H1 (cell line): ENCODE data around the gene TBC1D17. TPM values are rescaled to one million over a fixed set of nuclear protein-coding genes. Genes with fewer than 3 reads are reported as not detected.

Experiments used
- CTCF ChIA-PET: fragments of 300-600 bp; sonication (Branson Sonifier 250); formaldehyde crosslinking; loops from one replicate; lab custom pipeline; 2021; ENCODE audit not compliant: partially characterized antibody; lab: Charles Lee
- POLR2A ChIA-PET: fragments of 300-600 bp; sonication (Branson Sonifier 250); formaldehyde crosslinking; loops from one replicate; lab custom pipeline; 2021; ENCODE audit warnings: inconsistent platforms; ENCODE audit not compliant: partially characterized antibody; lab: Charles Lee
- DNase-seq, 2 experiments: peaks; one replicate each; pipeline versions ENCODE4 v3.0.0 to v3.0.0-alpha.2; 2010 to 2022; ENCODE audit warnings: low spot score in 2 of 2, low read depth in 1 of 2, mixed read lengths in 1 of 2
- FAIRE-seq: peaks from 2 replicates; lab custom pipeline; 2011; peaks lifted over from hg19 to GRCh38; lab: Jason Lieb, UNC
- H2AFZ ChIP-seq: 2 replicates; pipeline ENCODE4 v1.8.1; 2012; ENCODE audit warnings: low read length, inconsistent platforms
- H2AK5ac ChIP-seq: 2 replicates; pipeline ENCODE4 v1.6.1; 2013; ENCODE audit warnings: low read depth, low read length
- H2BK120ac ChIP-seq: replicated peaks from 2 replicates; pipeline ENCODE3; 2013; ENCODE audit warnings: low read depth, low read length, inconsistent platforms
- H2BK12ac ChIP-seq: 2 replicates; pipeline ENCODE4 v1.6.1; 2013; ENCODE audit warnings: low read depth, low read length
- H2BK15ac ChIP-seq: 2 replicates; pipeline ENCODE4 v1.6.1; 2013; ENCODE audit warnings: low read length
- H2BK20ac ChIP-seq: 2 replicates; pipeline ENCODE4 v1.6.1; 2013; ENCODE audit warnings: low read length
- H2BK5ac ChIP-seq: 2 replicates; pipeline ENCODE4 v1.6.1; 2013; ENCODE audit warnings: low read depth, low read length
- H3K14ac ChIP-seq: 2 replicates; pipeline ENCODE4 v1.6.1; 2013; ENCODE audit warnings: inconsistent platforms; ENCODE audit not compliant: insufficient read length
- H3K18ac ChIP-seq: 2 replicates; pipeline ENCODE4 v1.6.1; 2013; ENCODE audit warnings: low read length; ENCODE audit errors: extremely low read depth
- H3K23ac ChIP-seq: 2 replicates; pipeline ENCODE4 v1.6.1; 2013; ENCODE audit warnings: inconsistent platforms; ENCODE audit not compliant: insufficient read length
- H3K23me2 ChIP-seq: 2 replicates; pipeline ENCODE4 v1.6.1; 2013; ENCODE audit warnings: low read depth, low read length
- H3K27ac ChIP-seq: 2 replicates; pipeline ENCODE4 v1.6.1; 2011; ENCODE audit warnings: low read depth, low read length, inconsistent platforms
- H3K27me3 ChIP-seq, 4 experiments: replicated peaks in 1 of 4; 1 replicate in 1 of 4; 2 replicates in 3 of 4; pipeline versions ENCODE4 v1.6.1 to v1.8.1; 2011 to 2013; ENCODE audit warnings: low read length in 3 of 4, mild to moderate bottlenecking in 3 of 4, inconsistent platforms in 2 of 4, mixed read lengths in 2 of 4, moderate library complexity in 1 of 4; ENCODE audit not compliant: control insufficient read depth in 3 of 4, insufficient read depth in 3 of 4; ENCODE audit errors: extremely low read depth in 1 of 4
- H3K36me3 ChIP-seq, 4 experiments: 2 replicates each; pipeline versions ENCODE4 v1.6.1 to v1.8.1; 2011 to 2013; ENCODE audit warnings: mild to moderate bottlenecking in 4 of 4, low read length in 3 of 4, moderate library complexity in 2 of 4, control low read depth in 1 of 4, inconsistent platforms in 1 of 4; ENCODE audit not compliant: insufficient read depth in 4 of 4, control insufficient read depth in 2 of 4
- H3K4ac ChIP-seq: replicated peaks from 2 replicates; pipeline ENCODE3; 2013; ENCODE audit warnings: low read length, low read depth, mixed read lengths, inconsistent platforms; ENCODE audit not compliant: insufficient read length
- H3K4me1 ChIP-seq, 4 experiments: replicated peaks in 1 of 4; 1 replicate in 1 of 4; 2 replicates in 3 of 4; pipeline versions ENCODE4 v1.6.1 to v1.8.1; 2011 to 2013; ENCODE audit warnings: low read length in 3 of 4, inconsistent platforms in 2 of 4, mixed read lengths in 1 of 4; ENCODE audit not compliant: insufficient read depth in 4 of 4, control insufficient read depth in 3 of 4
- H3K4me2 ChIP-seq, 2 experiments: 2 replicates each; pipeline versions ENCODE4 v1.6.1 to v1.8.1; 2011 to 2013; ENCODE audit warnings: low read depth in 2 of 2, low read length in 2 of 2, control low read depth in 1 of 2, inconsistent platforms in 1 of 2, mild to moderate bottlenecking in 1 of 2; ENCODE audit not compliant: insufficient read depth in 1 of 2
- H3K4me3 ChIP-seq, 4 experiments: fragments of 200-600, 300-600 bp in 1 of 4; sonication (generic), shearing (Covaris generic), sonication (Bioruptor Twin) in 1 of 4; 2 replicates each; pipeline versions ENCODE4 v1.5.1 to v1.8.1; 2011 to 2016; ENCODE audit warnings: low read length in 4 of 4, low read depth in 3 of 4, control low read depth in 2 of 4, inconsistent platforms in 2 of 4, mild to moderate bottlenecking in 2 of 4, mixed read lengths in 1 of 4, moderate library complexity in 1 of 4; ENCODE audit not compliant: insufficient read depth in 2 of 4; ENCODE audit errors: extremely low read depth in 1 of 4
- H3K56ac ChIP-seq: replicated peaks from 2 replicates; pipeline ENCODE3; 2013; ENCODE audit warnings: low read depth, mild to moderate bottlenecking, mixed read lengths, low read length, inconsistent platforms; ENCODE audit not compliant: insufficient read length
- H3K79me1 ChIP-seq: 2 replicates; pipeline ENCODE4 v1.6.1; 2013; ENCODE audit warnings: low read depth, low read length, control low read depth
- H3K79me2 ChIP-seq, 2 experiments: 2 replicates each; pipeline versions ENCODE4 v1.6.1 to v1.8.1; 2012 to 2013; ENCODE audit warnings: low read length in 2 of 2, mild to moderate bottlenecking in 2 of 2, inconsistent platforms in 1 of 2; ENCODE audit not compliant: insufficient read depth in 2 of 2, control insufficient read depth in 1 of 2
- H3K9ac ChIP-seq, 4 experiments: replicated peaks in 1 of 4; 1 replicate in 1 of 4; 2 replicates in 3 of 4; pipeline versions ENCODE4 v1.6.1 to v1.8.1; 2011 to 2013; ENCODE audit warnings: low read depth in 3 of 4, low read length in 3 of 4, control low read depth in 2 of 4, mild to moderate bottlenecking in 2 of 4, moderate library complexity in 2 of 4, inconsistent platforms in 1 of 4; ENCODE audit errors: extremely low read depth in 1 of 4
- H3K9me3 ChIP-seq, 2 experiments: 2 replicates each; pipeline versions ENCODE4 v1.6.1 to v1.8.1; 2012 to 2013; ENCODE audit warnings: mild to moderate bottlenecking in 2 of 2, moderate library complexity in 2 of 2, control low read depth in 1 of 2, inconsistent platforms in 1 of 2, low read depth in 1 of 2, low read length in 1 of 2, mixed read lengths in 1 of 2; ENCODE audit not compliant: insufficient read depth in 2 of 2
- H4K20me1 ChIP-seq, 2 experiments: replicated peaks in 1 of 2; 2 replicates each; pipeline versions ENCODE3 to v1.8.1; 2011 to 2013; ENCODE audit warnings: inconsistent platforms in 2 of 2, low read length in 2 of 2, mild to moderate bottlenecking in 1 of 2; ENCODE audit not compliant: insufficient read depth in 2 of 2, control insufficient read depth in 1 of 2
- H4K5ac ChIP-seq: 2 replicates; pipeline ENCODE4 v1.6.1; 2013; ENCODE audit warnings: low read length, low read depth, mixed read lengths, inconsistent platforms; ENCODE audit not compliant: insufficient read length
- H4K8ac ChIP-seq: 2 replicates; pipeline ENCODE4 v1.8.0; 2013; ENCODE audit warnings: mild to moderate bottlenecking, moderate library complexity, low read length, inconsistent platforms; ENCODE audit not compliant: insufficient read depth; ENCODE audit errors: extremely low read depth
- H4K91ac ChIP-seq: replicated peaks from 2 replicates; pipeline ENCODE3; 2013; ENCODE audit warnings: low read length, mixed read lengths, inconsistent platforms; ENCODE audit not compliant: insufficient read length
- HDAC2 ChIP-seq, 2 experiments: fragments of 300-600 bp in 1 of 2; sonication (generic) in 1 of 2; IDR thresholded peaks; 2 replicates each; pipeline ENCODE4 v1.6.1; 2011 to 2012; ENCODE audit warnings: low read depth in 2 of 2, low read length in 2 of 2, mild to moderate bottlenecking in 2 of 2, moderate library complexity in 2 of 2, borderline replicate concordance in 1 of 2, inconsistent platforms in 1 of 2
- NANOG ChIP-seq: IDR thresholded peaks from 2 replicates; pipeline ENCODE4 v1.6.1; 2011; ENCODE audit warnings: low read length, low read depth, mild to moderate bottlenecking, inconsistent platforms; ENCODE audit not compliant: insufficient read depth, poor library complexity, severe bottlenecking
- WGBS, 2 experiments: shearing (Covaris generic) in 1 of 2; methylation state at CpG; one replicate each; pipeline versions ENCODE4 v1.1.6 to v1.1.7; 2013 to 2015; ENCODE audit warnings: low lambda C conversion rate in 2 of 2, mixed read lengths in 2 of 2, inconsistent platforms in 1 of 2, low coverage in 1 of 2, missing lambda C conversion rate in 1 of 2; ENCODE audit not compliant: insufficient replicate concordance in 2 of 2, insufficient coverage in 1 of 2, insufficient read length in 1 of 2; ENCODE audit errors: extremely low coverage in 1 of 2, missing lambda C conversion rate in 1 of 2; 5-methylcytosine and 5-hydroxymethylcytosine counted together
- polyA plus RNA-seq, 7 experiments: library from polyadenylated mRNA; depleted of rRNA in 3 of 7; stranded (reverse) in 5 of 7; unstranded in 2 of 7; fragments of >200 nt in 5 of 7; fragments of 200-250 nt in 2 of 7; gene quantifications; 1 replicate in 5 of 7; 2 replicates in 1 of 7; 4 replicates in 1 of 7; pipeline versions ENCODE4 v1.2.1 to v1.2.3, GENCODE V29; 2011 to 2013; ENCODE audit warnings: missing spikeins in 2 of 7, mixed read lengths in 2 of 7
- total RNA-seq: library from RNA; stranded (reverse); fragmentation: NEBNext Ultra II Directional; extraction: Animal tissue kit (Norgen Biotek cat#: 25700); gene quantifications from 2 replicates; pipeline ENCODE4 v1.2.1, GENCODE V29; 2021

The TBC1D17 gene
- total and polyA plus RNA-seq, 2 of the 8 experiments (the other 6 are each of a cell fraction or from before 2014, with no cell fraction given), result 30.3 to 44.9 TPM

DNA sequence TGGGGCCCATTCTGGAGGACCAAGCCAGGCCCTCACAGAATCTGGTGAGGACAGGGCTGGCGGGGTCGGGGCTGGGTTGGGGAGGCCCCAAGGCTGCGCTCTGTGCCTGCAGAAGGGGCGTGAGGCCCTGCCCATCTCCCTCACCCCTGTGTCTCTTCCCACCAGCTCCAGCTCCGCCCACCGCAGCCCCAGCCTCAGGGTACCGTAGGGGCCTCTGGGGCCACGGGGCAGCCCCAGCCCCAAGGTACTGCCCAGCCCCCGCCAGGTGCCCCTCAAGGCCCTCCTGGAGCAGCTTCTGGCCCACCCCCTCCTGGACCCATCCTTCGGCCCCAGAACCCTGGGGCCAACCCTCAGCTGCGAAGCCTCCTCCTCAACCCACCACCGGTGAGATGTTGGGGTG is 41.9 kb upstream of the TBC1D17 start:
- H3K27ac ChIP-seq, result no peak overlapping the region
- H4K5ac ChIP-seq, result no peak overlapping the region

More for the DNA sequence above, 41.9 kb upstream of the TBC1D17 start:
- Histone ChIP-seq H4K20me1 (peaks cover 1 to 7% of the 10 kb centered on the region in 2 experiments), H3K9me3 (no peaks in the 10 kb centered on the region), H2AK5ac (no peak overlapping the region), H3K56ac (no peak overlapping the region), H2AFZ (no peak overlapping the region), H3K18ac (no peak overlapping the region), H3K9ac (no peak overlapping the region), H3K14ac (no peak overlapping the region), H3K36me3 (peaks cover 14 to 46% (median 34%) of the 10 kb centered on the region in 4 experiments; a peak in 6 of 8 replicates), H2BK5ac (no peak overlapping the region), H3K23me2 (no peaks in the 10 kb centered on the region), H2BK20ac (no peak overlapping the region), H3K79me2 (no peaks in the 10 kb centered on the region), H3K4me2 (no peak overlapping the region), H3K4me3 (no peak overlapping the region), H3K23ac (no peak overlapping the region), H4K8ac (no peak overlapping the region), H3K4ac (no peak overlapping the region), H3K27me3 (no peaks in the 10 kb centered on the region), H4K91ac (no peak overlapping the region), H2BK15ac (no peak overlapping the region), H3K4me1 (no peaks in the 10 kb centered on the region), H2BK12ac (no peak overlapping the region), H2BK120ac (no peak overlapping the region), H3K79me1 (no peaks in the 10 kb centered on the region)
- POLR2A ChIA-PET, result interaction anchor here (1.1 to 2.3 kb wide), 3 partner anchors 10 to 26 kb away, joined by 3 to 10 read pairs (median 5); no protein-coding TSS in a partner anchor
- CTCF ChIA-PET, result interaction anchor here (0.8 to 1.3 kb wide), 3 partner anchors 10 to 55 kb away, joined by 3 to 6 read pairs (median 3); no protein-coding TSS in a partner anchor
- FAIRE-seq, result no peak
- 97% methylated on average over 10 of the region's 12 CpGs; no CpG with 5 or more reads in 1 of the 2 experiments for WGBS, 2 experiments
- DNase-seq, result no peak
- no peak for TF ChIP-seq HDAC2 (IDR thresholded peaks at IDR 0.05; ENCODE audit: borderline replicate concordance in 1 of 2, low read depth in 2 of 2, low read length in 2 of 2)
- TF ChIP-seq NANOG, result no peak
- TF ChIP-seq, all 59 proteins: peak for 0
